K562 (cell line): ENCODE results near the gene PDIA2. TPM values are rescaled to one million over a fixed set of nuclear protein-coding genes. Genes with fewer than 3 reads are reported as not detected.

Source experiments
- CGGBP1 ChIP-seq: fragments of 250-450 bp; sonication (Bioruptor Pico); IDR thresholded peaks from 2 replicates; pipeline ENCODE4 v1.9.0; 2021; ENCODE audit warnings: mild to moderate bottlenecking
- HBP1 ChIP-seq: fragments of 450-650 bp; formaldehyde crosslinking; IDR thresholded peaks from 2 replicates; pipeline ENCODE4 v1.4.0; 2022; ENCODE audit warnings: missing genetic modification characterization
- MXI1 ChIP-seq: IDR thresholded peaks from 2 replicates; pipeline ENCODE4 v1.6.1; 2011; ENCODE audit warnings: low read depth, mild to moderate bottlenecking, improper control_type of control experiment, low read length
- NFXL1 ChIP-seq: fragments of 450-650 bp; formaldehyde crosslinking; IDR thresholded peaks from 2 replicates; pipeline ENCODE4 v1.4.0; 2021; ENCODE audit warnings: mild to moderate bottlenecking
- PHF8 ChIP-seq: fragments of 200-600 bp; sonication (generic); IDR thresholded peaks from 2 replicates; pipeline ENCODE4 v1.6.1; 2012; ENCODE audit warnings: mixed run types, mild to moderate bottlenecking, inconsistent platforms, low read length, moderate library complexity, borderline replicate concordance
- SIN3A ChIP-seq, 2 experiments: fragments of 150-350 bp in 1 of 2; IDR thresholded peaks; 2 replicates each; pipeline ENCODE4 v1.6.1; 2011 to 2016; ENCODE audit warnings: borderline replicate concordance in 2 of 2, low read depth in 2 of 2, low read length in 2 of 2, mild to moderate bottlenecking in 2 of 2, moderate library complexity in 2 of 2; ENCODE audit not compliant: control insufficient read depth in 1 of 2
- SLC30A9 ChIP-seq: fragments of 250-450 bp; sonication (Bioruptor Pico); IDR thresholded peaks from 2 replicates; pipeline ENCODE4 v1.8.0; 2022; ENCODE audit warnings: mild to moderate bottlenecking, moderate library complexity
- SRSF3 ChIP-seq: fragments of 200-400 bp; formaldehyde crosslinking; IDR thresholded peaks from 2 replicates; pipeline ENCODE4 v1.6.1; 2016; ENCODE audit warnings: mild to moderate bottlenecking, low read length, moderate library complexity; ENCODE audit not compliant: insufficient read depth
- STAG1 ChIP-seq: sonication (generic); formaldehyde crosslinking; IDR thresholded peaks from 2 replicates; pipeline ENCODE4 v1.5.0; 2020; ENCODE audit warnings: missing genetic modification reagents, borderline replicate concordance
- USF2 ChIP-seq: sonication (generic); formaldehyde crosslinking; IDR thresholded peaks from 2 replicates; pipeline ENCODE4 v1.5.0; 2020; ENCODE audit warnings: missing genetic modification reagents
- ZKSCAN1 ChIP-seq: fragments of 150-350 bp; IDR thresholded peaks from 2 replicates; pipeline ENCODE4 v1.6.1; 2016; ENCODE audit warnings: low read depth, low read length
- ZNF561 ChIP-seq: fragments of 450-650 bp; formaldehyde crosslinking; conservative IDR thresholded peaks from 2 replicates; pipeline ENCODE4 v1.4.0; 2020; ENCODE audit warnings: mild to moderate bottlenecking, moderate library complexity
- ZNF695 ChIP-seq: fragments of 450-650 bp; formaldehyde crosslinking; IDR thresholded peaks from 2 replicates; pipeline ENCODE4 v1.4.0; 2020; ENCODE audit warnings: mild to moderate bottlenecking, moderate library complexity
- ZZZ3 ChIP-seq: fragments of 450-650 bp; IDR thresholded peaks from 2 replicates; pipeline ENCODE4 v1.6.1; 2016; ENCODE audit warnings: antibody characterized with exemption, mild to moderate bottlenecking, moderate library complexity
- polyA plus RNA-seq, 8 experiments: library from polyadenylated mRNA; depleted of rRNA in 4 of 8; stranded (reverse) in 5 of 8; unstranded in 3 of 8; fragments of >200 nt; fragmentation: Nextera tagmentation in 2 of 8; fragmentation: Illumina TruSeq in 1 of 8; extraction: Ambion mirVana in 2 of 8; extraction: Trizol in 1 of 8; gene quantifications; 2 replicates each; pipeline versions ENCODE4 v1.2.1 to v1.2.3, GENCODE V29; 2011 to 2014; ENCODE audit warnings: inconsistent platforms in 1 of 8, missing spikeins in 1 of 8
- total RNA-seq, 7 experiments: library from RNA; depleted of rRNA in 6 of 7; stranded (reverse); fragments of >200 nt in 6 of 7; fragmentation: Illumina TruSeq in 2 of 7; extraction: Trizol in 2 of 7; gene quantifications; 2 replicates each; pipeline versions ENCODE4 v1.2.1 to v1.2.3, GENCODE V29; 2011 to 2021; ENCODE audit warnings: low replicate concordance in 1 of 7
- TF ChIP-seq, protein P1 (sequence below), 2 experiments: fragments of 450-650 bp; formaldehyde crosslinking in 1 of 2; IDR thresholded peaks; 2 replicates each; pipeline versions ENCODE4 v1.4.0 to v1.6.1; 2014 to 2020; ENCODE audit warnings: mild to moderate bottlenecking in 2 of 2, borderline replicate concordance in 1 of 2, low read depth in 1 of 2

PDIA2 gene
- total and polyA plus RNA-seq, 9 of the 15 experiments (the other 6 are each of a cell fraction or from before 2014, with no cell fraction given): 0.13 to 0.92 (median 0.23) TPM; not detected in 4

- TF ChIP-seq MXI1 (peak; percentile 71; the same call in 1 of the 2 replicates), USF2 (no peak), SLC30A9 (CRISPR knock-in tag) (no peak), NFXL1 (CRISPR knock-in tag) (no peak), SIN3A (IDR thresholded peaks at IDR 0.05; ENCODE audit: borderline replicate concordance in 2 of 2, control insufficient read depth in 1 of 2, low read depth in 2 of 2, low read length in 2 of 2) (peak; percentile 21 to 81; a peak in 3 of 4 replicates), HBP1 (CRISPR knock-in tag) (no peak), PHF8 (peak; percentile 79; the same call in 1 of the 2 replicates), SRSF3 (no peak), ZKSCAN1 (no peak), ZNF561 (no peak), ZZZ3 (no peak), STAG1 (CRISPR knock-in tag) (no peak), ZNF695 (CRISPR knock-in tag) (no peak), CGGBP1 (CRISPR knock-in tag) (no peak)
- TF ChIP-seq, protein P1, sequence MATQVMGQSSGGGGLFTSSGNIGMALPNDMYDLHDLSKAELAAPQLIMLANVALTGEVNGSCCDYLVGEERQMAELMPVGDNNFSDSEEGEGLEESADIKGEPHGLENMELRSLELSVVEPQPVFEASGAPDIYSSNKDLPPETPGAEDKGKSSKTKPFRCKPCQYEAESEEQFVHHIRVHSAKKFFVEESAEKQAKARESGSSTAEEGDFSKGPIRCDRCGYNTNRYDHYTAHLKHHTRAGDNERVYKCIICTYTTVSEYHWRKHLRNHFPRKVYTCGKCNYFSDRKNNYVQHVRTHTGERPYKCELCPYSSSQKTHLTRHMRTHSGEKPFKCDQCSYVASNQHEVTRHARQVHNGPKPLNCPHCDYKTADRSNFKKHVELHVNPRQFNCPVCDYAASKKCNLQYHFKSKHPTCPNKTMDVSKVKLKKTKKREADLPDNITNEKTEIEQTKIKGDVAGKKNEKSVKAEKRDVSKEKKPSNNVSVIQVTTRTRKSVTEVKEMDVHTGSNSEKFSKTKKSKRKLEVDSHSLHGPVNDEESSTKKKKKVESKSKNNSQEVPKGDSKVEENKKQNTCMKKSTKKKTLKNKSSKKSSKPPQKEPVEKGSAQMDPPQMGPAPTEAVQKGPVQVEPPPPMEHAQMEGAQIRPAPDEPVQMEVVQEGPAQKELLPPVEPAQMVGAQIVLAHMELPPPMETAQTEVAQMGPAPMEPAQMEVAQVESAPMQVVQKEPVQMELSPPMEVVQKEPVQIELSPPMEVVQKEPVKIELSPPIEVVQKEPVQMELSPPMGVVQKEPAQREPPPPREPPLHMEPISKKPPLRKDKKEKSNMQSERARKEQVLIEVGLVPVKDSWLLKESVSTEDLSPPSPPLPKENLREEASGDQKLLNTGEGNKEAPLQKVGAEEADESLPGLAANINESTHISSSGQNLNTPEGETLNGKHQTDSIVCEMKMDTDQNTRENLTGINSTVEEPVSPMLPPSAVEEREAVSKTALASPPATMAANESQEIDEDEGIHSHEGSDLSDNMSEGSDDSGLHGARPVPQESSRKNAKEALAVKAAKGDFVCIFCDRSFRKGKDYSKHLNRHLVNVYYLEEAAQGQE (IDR thresholded peaks at IDR 0.05; ENCODE audit: borderline replicate concordance): no peak; the same call in 1 of the 2 replicates
- TF ChIP-seq, protein P1 (CRISPR knock-in tag; IDR thresholded peaks at IDR 0.05; ENCODE audit: low read depth): no peak
Measured at GRCh38 chr16:234468-235305, 48.3 kb upstream of the PDIA2 start, which contains the start of gene FAM234A (continued).
